GM12878 (cell line): ENCODE results near the gene DNAJC9. TPM values are rescaled to one million over a fixed set of nuclear protein-coding genes. Genes with fewer than 3 reads are reported as not detected.
A peak's percentile ranks its signal among the peaks of the same experiment; 100 is the strongest.

Experiments used
- ATAC-seq: fragments of 200-7000 bp; cut with Tn5 transposase; 3 replicates; pipeline ENCODE4 v1.9.1; 2020; ENCODE audit warnings: mild to moderate bottlenecking, moderate library complexity
- BruUV-seq: library from RNA; stranded (reverse); fragments of 400-500 nt; replicated peaks from 2 replicates; lab custom pipeline; 2021; lab: Mats Ljungman, UMichigan
- CTCF ChIA-PET: fragments of 300-600 bp; sonication (Branson Sonifier 250); formaldehyde crosslinking; extraction: SDS; loops from one replicate; lab custom pipeline; 2021; ENCODE audit warnings: inconsistent platforms; lab: Yijun Ruan, JAX
- POLR2A ChIA-PET: fragments of 350-600 bp; formaldehyde crosslinking; extraction: SDS; loops from one replicate; lab custom pipeline; 2021; ENCODE audit warnings: inconsistent platforms; lab: Charles Lee
- RAD21 ChIA-PET: fragments of 300-600 bp; sonication (Branson Sonifier 250); formaldehyde crosslinking; loops from one replicate; lab custom pipeline; 2023; ENCODE audit warnings: antibody characterized with exemption; ENCODE audit not compliant: unreplicated experiment; lab: Charles Lee
- SMC1A ChIA-PET: fragments of 300-600 bp; sonication (Branson Sonifier 250); formaldehyde crosslinking; loops from one replicate; lab custom pipeline; 2023; ENCODE audit not compliant: unreplicated experiment, uncharacterized antibody; lab: Charles Lee
- DNase-seq: peaks from one replicate; pipeline ENCODE4 v3.0.0-alpha.2; 2011; ENCODE audit warnings: low read depth, low spot score
- FAIRE-seq: peaks from 3 replicates; lab custom pipeline; 2011; peaks lifted over from hg19 to GRCh38; lab: Jason Lieb, UNC
- H2AFZ ChIP-seq: 2 replicates; pipeline ENCODE4 v1.6.0; 2011; ENCODE audit warnings: low read depth, low read length, control low read depth; ENCODE audit not compliant: control insufficient read depth
- H3K27ac ChIP-seq: 2 replicates; pipeline ENCODE4 v1.5.1; 2011; ENCODE audit warnings: control low read depth; ENCODE audit not compliant: control insufficient read depth, insufficient read depth
- H3K27me3 ChIP-seq, 2 experiments: replicated peaks in 1 of 2; 2 replicates each; pipeline versions ENCODE4 v1.6.0 to v1.6.1; 2011; ENCODE audit warnings: low read length in 1 of 2; ENCODE audit not compliant: control insufficient read depth in 2 of 2, insufficient read depth in 2 of 2
- H3K36me3 ChIP-seq, 2 experiments: 2 replicates each; pipeline ENCODE4 v1.5.1; 2011; ENCODE audit warnings: low read length in 1 of 2; ENCODE audit not compliant: control insufficient read depth in 2 of 2, insufficient read depth in 2 of 2
- H3K4me1 ChIP-seq: 2 replicates; pipeline ENCODE4 v1.6.1; 2011; ENCODE audit warnings: mild to moderate bottlenecking, low read length, moderate library complexity, mixed read lengths; ENCODE audit not compliant: control insufficient read depth, insufficient read depth
- H3K4me2 ChIP-seq: 2 replicates; pipeline ENCODE4 v1.6.0; 2011; ENCODE audit warnings: control low read depth; ENCODE audit not compliant: control insufficient read depth, insufficient read depth
- H3K4me3 ChIP-seq: fragments of 200-600 bp; sonication (generic); 2 replicates; pipeline ENCODE4 v1.5.1; 2016
- H3K79me2 ChIP-seq: 2 replicates; pipeline ENCODE4 v1.6.0; 2011; ENCODE audit warnings: low read length; ENCODE audit not compliant: control insufficient read depth, insufficient read depth
- H3K9ac ChIP-seq: 2 replicates; pipeline ENCODE4 v1.8.0; 2011; ENCODE audit warnings: low read length, control low read depth, mixed read lengths; ENCODE audit not compliant: control insufficient read depth, insufficient read depth
- H3K9me3 ChIP-seq: replicated peaks from 3 replicates; pipeline ENCODE4 v1.5.1; 2011; ENCODE audit warnings: mild to moderate bottlenecking, low read length; ENCODE audit not compliant: control insufficient read depth, insufficient read depth
- H4K20me1 ChIP-seq: 2 replicates; pipeline ENCODE4 v1.6.0; 2011; ENCODE audit not compliant: control insufficient read depth, insufficient read depth
- E2F4 ChIP-seq: IDR thresholded peaks from 2 replicates; pipeline ENCODE4 v1.6.1; 2012; ENCODE audit warnings: low read depth, low read length, improper control_type of control experiment
- ELK1 ChIP-seq: IDR thresholded peaks from 2 replicates; pipeline ENCODE4 v1.6.1; 2012; ENCODE audit warnings: low read depth, low read length, improper control_type of control experiment
- ETV6 ChIP-seq, 2 experiments: fragments of 450-650 bp in 1 of 2; IDR thresholded peaks in 1 of 2; conservative IDR thresholded peaks in 1 of 2; 2 replicates each; pipeline ENCODE4 v1.6.1; 2014; ENCODE audit warnings: antibody characterized with exemption in 1 of 2, borderline replicate concordance in 1 of 2, low read depth in 1 of 2, mild to moderate bottlenecking in 1 of 2, moderate library complexity in 1 of 2
- PML ChIP-seq: IDR thresholded peaks from 2 replicates; pipeline ENCODE4 v1.6.1; 2012; ENCODE audit warnings: low read length, inconsistent platforms
- RCOR1 ChIP-seq: conservative IDR thresholded peaks from 2 replicates; pipeline ENCODE4 v1.6.1; 2012; ENCODE audit warnings: low read depth, low read length, improper control_type of control experiment
- SUPT20H ChIP-seq: IDR thresholded peaks from 2 replicates; pipeline ENCODE4 v1.6.1; 2011; ENCODE audit warnings: low read depth, mild to moderate bottlenecking, low read length, moderate library complexity, borderline replicate concordance; ENCODE audit not compliant: control insufficient read depth
- TAF1 ChIP-seq: IDR thresholded peaks from 2 replicates; pipeline ENCODE4 v1.6.1; 2011; ENCODE audit warnings: mild to moderate bottlenecking, low read depth, low read length, borderline replicate concordance
- USF2 ChIP-seq: IDR thresholded peaks from 2 replicates; pipeline ENCODE4 v1.6.1; 2011; ENCODE audit warnings: low read depth, low read length, improper control_type of control experiment, borderline replicate concordance
- ZZZ3 ChIP-seq: IDR thresholded peaks from 2 replicates; pipeline ENCODE4 v1.6.1; 2011; ENCODE audit warnings: low read depth; ENCODE audit not compliant: control insufficient read depth, insufficient read length
- WGBS: methylation state at CpG from one replicate; pipeline ENCODE4 v1.1.6; 2016; ENCODE audit warnings: low lambda C conversion rate; ENCODE audit not compliant: insufficient replicate concordance, insufficient coverage; ENCODE audit errors: missing lambda C conversion rate; 5-methylcytosine and 5-hydroxymethylcytosine counted together
- in situ Hi-C: fragments of 300-500 bp; cut with MboI; formaldehyde crosslinking; loops from 9 replicates; pipeline ENCODE4 v1.14.3; 2018; ENCODE audit warnings: mixed read lengths
- intact Hi-C: fragments of 100-400 bp; cut with micrococcal nuclease; formaldehyde crosslinking; loops from one replicate; pipeline ENCODE4 v1.14.2; 2022; ENCODE audit not compliant: unreplicated experiment
- polyA plus RNA-seq, 11 experiments: library from polyadenylated mRNA; depleted of rRNA in 4 of 11; unstranded in 6 of 11; stranded (reverse) in 5 of 11; fragments of >200 nt; fragmentation: Nextera tagmentation in 4 of 11; fragmentation: Illumina TruSeq in 1 of 11; extraction: Ambion mirVana in 4 of 11; extraction: Trizol in 1 of 11; gene quantifications; 1 replicate in 1 of 11; 2 replicates in 10 of 11; pipeline versions ENCODE4 v1.2.1 to v1.2.3, GENCODE V29; 2011 to 2016; ENCODE audit warnings: inconsistent platforms in 2 of 11, missing spikeins in 2 of 11, low read depth in 1 of 11
- total RNA-seq, 4 experiments: library from RNA; depleted of rRNA in 3 of 4; stranded (reverse); fragments of >200 nt in 3 of 4; fragmentation: Illumina TruSeq in 1 of 4; extraction: Trizol in 1 of 4; gene quantifications; 2 replicates each; pipeline versions ENCODE4 v1.2.1 to v1.2.3, GENCODE V29; 2013 to 2021
- TF ChIP-seq, protein P1 (sequence below): fragments of 450-650 bp; formaldehyde crosslinking; IDR thresholded peaks from 2 replicates; pipeline ENCODE4 v1.4.0; 2022; ENCODE audit warnings: mild to moderate bottlenecking, moderate library complexity
- TF ChIP-seq, protein P2 (sequence below): fragments of 450-650 bp; IDR thresholded peaks from 2 replicates; pipeline ENCODE4 v1.6.1; 2017; ENCODE audit warnings: antibody characterized with exemption, mild to moderate bottlenecking, moderate library complexity

The DNAJC9 gene
- total and polyA plus RNA-seq, 10 of the 15 experiments (the other 5 are each of a cell fraction or from before 2014, with no cell fraction given), result 15.0 to 72.9 (median 41.8) TPM

DNA sequence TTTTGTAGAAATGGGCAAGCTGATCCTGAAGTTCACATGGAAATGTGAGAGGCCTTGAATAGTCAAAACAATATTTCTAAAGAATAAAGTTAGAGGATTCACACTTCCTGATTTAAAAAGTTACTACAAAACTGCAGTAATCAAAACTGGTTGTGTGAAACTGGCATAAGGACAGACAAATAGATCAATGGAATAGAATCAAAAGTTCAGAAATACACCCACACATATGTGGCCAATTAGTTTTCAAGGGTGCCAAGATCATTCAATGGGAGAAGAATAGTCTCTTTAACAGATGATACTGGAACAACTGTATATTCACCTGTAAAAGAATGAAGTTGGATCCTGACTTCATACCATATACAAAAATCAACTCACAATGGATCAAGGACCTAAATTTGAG is 27.7 kb downstream of the DNAJC9 start (continued):
- TF ChIP-seq, protein P1, sequence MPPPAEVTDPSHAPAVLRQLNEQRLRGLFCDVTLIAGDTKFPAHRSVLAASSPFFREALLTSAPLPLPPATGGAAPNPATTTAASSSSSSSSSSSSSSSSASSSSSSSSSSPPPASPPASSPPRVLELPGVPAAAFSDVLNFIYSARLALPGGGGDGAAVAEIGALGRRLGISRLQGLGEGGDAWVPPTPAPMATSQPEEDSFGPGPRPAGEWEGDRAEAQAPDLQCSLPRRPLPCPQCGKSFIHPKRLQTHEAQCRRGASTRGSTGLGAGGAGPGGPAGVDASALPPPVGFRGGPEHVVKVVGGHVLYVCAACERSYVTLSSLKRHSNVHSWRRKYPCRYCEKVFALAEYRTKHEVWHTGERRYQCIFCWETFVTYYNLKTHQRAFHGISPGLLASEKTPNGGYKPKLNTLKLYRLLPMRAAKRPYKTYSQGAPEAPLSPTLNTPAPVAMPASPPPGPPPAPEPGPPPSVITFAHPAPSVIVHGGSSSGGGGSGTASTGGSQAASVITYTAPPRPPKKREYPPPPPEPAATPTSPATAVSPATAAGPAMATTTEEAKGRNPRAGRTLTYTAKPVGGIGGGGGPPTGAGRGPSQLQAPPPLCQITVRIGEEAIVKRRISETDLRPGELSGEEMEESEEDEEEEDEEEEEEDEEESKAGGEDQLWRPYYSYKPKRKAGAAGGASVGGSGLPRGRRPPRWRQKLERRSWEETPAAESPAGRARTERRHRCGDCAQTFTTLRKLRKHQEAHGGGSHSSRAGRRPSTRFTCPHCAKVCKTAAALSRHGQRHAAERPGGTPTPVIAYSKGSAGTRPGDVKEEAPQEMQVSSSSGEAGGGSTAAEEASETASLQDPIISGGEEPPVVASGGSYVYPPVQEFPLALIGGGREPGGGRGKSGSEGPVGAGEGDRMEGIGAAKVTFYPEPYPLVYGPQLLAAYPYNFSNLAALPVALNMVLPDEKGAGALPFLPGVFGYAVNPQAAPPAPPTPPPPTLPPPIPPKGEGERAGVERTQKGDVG, result no peak
- TF ChIP-seq ZZZ3 (no peak), USF2 (no peak), ELK1 (no peak), TAF1 (no peak)

DNA sequence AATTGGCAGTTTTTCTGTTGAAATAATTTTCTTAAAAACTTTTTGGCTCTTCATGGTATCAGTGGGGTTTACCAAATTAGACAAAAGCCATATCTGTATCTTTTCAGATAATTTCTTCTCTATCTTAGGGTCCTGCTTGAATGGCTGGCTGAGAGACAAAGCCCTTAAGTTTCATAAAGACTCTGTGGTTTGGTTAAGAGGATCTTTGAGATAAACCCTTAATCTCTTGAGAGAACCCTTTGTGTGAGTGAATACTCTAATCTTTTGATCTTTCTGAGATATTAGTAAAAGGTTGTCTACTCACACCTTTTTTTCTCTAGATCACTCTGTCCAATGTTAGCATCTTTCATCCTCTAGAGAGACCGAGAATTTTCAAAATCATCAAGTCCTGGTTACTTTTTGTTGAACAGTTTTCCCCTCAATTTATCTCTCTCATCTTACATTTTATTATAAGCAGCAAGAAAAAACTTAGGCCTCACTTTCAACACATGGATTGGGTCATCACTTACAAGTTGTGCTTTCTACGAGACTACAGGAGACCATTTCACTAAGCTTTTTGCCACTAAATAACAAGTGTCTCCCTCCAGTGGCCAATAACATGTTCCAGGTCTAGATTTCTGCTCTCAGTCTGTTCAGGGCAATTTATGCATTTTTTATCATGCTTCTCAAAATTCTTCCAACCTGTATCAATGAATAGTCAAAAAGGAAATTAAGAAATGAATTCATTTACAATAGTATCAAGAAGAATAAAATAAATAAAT is 28.4 kb downstream of the DNAJC9 start:
- BruUV-seq, result no TSS peak
- intact Hi-C loops (no loop called here), in situ Hi-C loops (no loop called here)
- RAD21 ChIA-PET, result interaction anchor here (1.5 kb wide), 1 partner anchor 122 kb away, joined by 4 read pairs; the partner anchor contains the start of gene P4HA1
- SMC1A ChIA-PET, result interaction anchor here (1.0 kb wide), 1 partner anchor 122 kb away, joined by 3 read pairs; the partner anchor contains the start of gene P4HA1
- FAIRE-seq (no peak), ATAC-seq (peak; percentile 75), DNase-seq (no peak)
- Histone ChIP-seq H3K27me3 (no peaks in the 10 kb centered on the region), H3K79me2 (no peaks in the 10 kb centered on the region), H3K4me2 (no peak overlapping the region), H3K9ac (no peak overlapping the region), H3K4me3 (no peak overlapping the region), H2AFZ (no peak overlapping the region), H4K20me1 (no peaks in the 10 kb centered on the region), H3K9me3 (no peaks in the 10 kb centered on the region; the same call in 2 of the 3 replicates), H3K27ac (no peak overlapping the region), H3K36me3 (peaks cover 0 to 11% of the 10 kb centered on the region in 2 experiments; a peak in 3 of 4 replicates), H3K4me1 (no peaks in the 10 kb centered on the region)
- POLR2A ChIA-PET, result interaction anchor here (0.6 kb wide), 1 partner anchor 38 kb away, joined by 3 read pairs; no protein-coding TSS in a partner anchor
- CTCF ChIA-PET, result interaction anchor here (0.5 to 1.9 kb wide), 8 partner anchors 8 to 1180 kb away, joined by 3 to 8 read pairs (median 3); partner anchors contain the start of gene DNAJC9
- 50% methylated on average over 2 of the region's 2 CpGs for WGBS
- TF ChIP-seq PML (no peak), SUPT20H (no peak), RCOR1 (no peak), E2F4 (no peak), ETV6 (conservative IDR thresholded peaks at IDR 0.05 in 1 of 2, IDR thresholded peaks at IDR 0.05 in 1 of 2; ENCODE audit: borderline replicate concordance in 1 of 2, low read depth in 1 of 2) (no peak)
- TF ChIP-seq, protein P2, sequence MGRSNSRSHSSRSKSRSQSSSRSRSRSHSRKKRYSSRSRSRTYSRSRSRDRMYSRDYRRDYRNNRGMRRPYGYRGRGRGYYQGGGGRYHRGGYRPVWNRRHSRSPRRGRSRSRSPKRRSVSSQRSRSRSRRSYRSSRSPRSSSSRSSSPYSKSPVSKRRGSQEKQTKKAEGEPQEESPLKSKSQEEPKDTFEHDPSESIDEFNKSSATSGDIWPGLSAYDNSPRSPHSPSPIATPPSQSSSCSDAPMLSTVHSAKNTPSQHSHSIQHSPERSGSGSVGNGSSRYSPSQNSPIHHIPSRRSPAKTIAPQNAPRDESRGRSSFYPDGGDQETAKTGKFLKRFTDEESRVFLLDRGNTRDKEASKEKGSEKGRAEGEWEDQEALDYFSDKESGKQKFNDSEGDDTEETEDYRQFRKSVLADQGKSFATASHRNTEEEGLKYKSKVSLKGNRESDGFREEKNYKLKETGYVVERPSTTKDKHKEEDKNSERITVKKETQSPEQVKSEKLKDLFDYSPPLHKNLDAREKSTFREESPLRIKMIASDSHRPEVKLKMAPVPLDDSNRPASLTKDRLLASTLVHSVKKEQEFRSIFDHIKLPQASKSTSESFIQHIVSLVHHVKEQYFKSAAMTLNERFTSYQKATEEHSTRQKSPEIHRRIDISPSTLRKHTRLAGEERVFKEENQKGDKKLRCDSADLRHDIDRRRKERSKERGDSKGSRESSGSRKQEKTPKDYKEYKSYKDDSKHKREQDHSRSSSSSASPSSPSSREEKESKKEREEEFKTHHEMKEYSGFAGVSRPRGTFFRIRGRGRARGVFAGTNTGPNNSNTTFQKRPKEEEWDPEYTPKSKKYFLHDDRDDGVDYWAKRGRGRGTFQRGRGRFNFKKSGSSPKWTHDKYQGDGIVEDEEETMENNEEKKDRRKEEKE, result no peak
